ENCODE data around the gene PDE4B. TPM values are rescaled to one million over a fixed set of nuclear protein-coding genes. Genes with fewer than 3 reads are reported as not detected.
A peak's percentile ranks its signal among the peaks of the same experiment; 100 is the strongest.

PDE4B gene
- total RNA-seq, 1 donor from 2014 or later, result 7.2 TPM

GRCh38 chr1:66176012-66176715, 383.5 kb downstream of the PDE4B start:
- no peaks in the 10 kb centered on the region for H3K36me3 Mint-ChIP-seq (ENCODE audit: unreplicated experiment)
- H3K4me1 Mint-ChIP-seq (ENCODE audit: low read depth, unreplicated experiment), result peaks cover 2% of the 10 kb centered on the region
- H3K27me3 Mint-ChIP-seq (ENCODE audit: unreplicated experiment), result no peaks in the 10 kb centered on the region
- no peaks in the 10 kb centered on the region for H3K9me3 Mint-ChIP-seq (ENCODE audit: unreplicated experiment)
- no peak overlapping the region for H3K4me3 Mint-ChIP-seq (ENCODE audit: unreplicated experiment)
- H3K27ac Mint-ChIP-seq (ENCODE audit: unreplicated experiment), result peak overlapping the region; percentile 16
- no peak for TF ChIP-seq CTCF (IDR thresholded peaks at IDR 0.05; ENCODE audit: partially characterized antibody, unreplicated experiment)
- DNase-seq, result no peak

GRCh38 chr1:66176832-66177231, 384.1 kb downstream of the PDE4B start:
- Mint-ChIP-seq H3K27ac (ENCODE audit: unreplicated experiment) (no peak overlapping the region), H3K36me3 (ENCODE audit: unreplicated experiment) (no peaks in the 10 kb centered on the region), H3K4me1 (ENCODE audit: low read depth, unreplicated experiment) (peaks cover 2% of the 10 kb centered on the region), H3K9me3 (ENCODE audit: unreplicated experiment) (no peaks in the 10 kb centered on the region), H3K4me3 (ENCODE audit: unreplicated experiment) (no peak overlapping the region), H3K27me3 (ENCODE audit: unreplicated experiment) (no peaks in the 10 kb centered on the region)
- no peak for DNase-seq
- TF ChIP-seq CTCF (IDR thresholded peaks at IDR 0.05; ENCODE audit: partially characterized antibody, unreplicated experiment), result no peak

GRCh38 chr1:66177510-66177909, 384.8 kb downstream of the PDE4B start:
- DNase-seq, result no peak
- Mint-ChIP-seq H3K9me3 (ENCODE audit: unreplicated experiment) (no peaks in the 10 kb centered on the region), H3K4me3 (ENCODE audit: unreplicated experiment) (no peak overlapping the region), H3K36me3 (ENCODE audit: unreplicated experiment) (no peaks in the 10 kb centered on the region), H3K27me3 (ENCODE audit: unreplicated experiment) (no peaks in the 10 kb centered on the region), H3K4me1 (ENCODE audit: low read depth, unreplicated experiment) (peaks cover 2% of the 10 kb centered on the region), H3K27ac (ENCODE audit: unreplicated experiment) (no peak overlapping the region)
- TF ChIP-seq CTCF (IDR thresholded peaks at IDR 0.05; ENCODE audit: partially characterized antibody, unreplicated experiment), result no peak

GRCh38 chr1:66182026-66182425, 389.3 kb downstream of the PDE4B start:
- H3K27ac Mint-ChIP-seq (ENCODE audit: unreplicated experiment), result no peak overlapping the region
- H3K4me1 Mint-ChIP-seq (ENCODE audit: low read depth, unreplicated experiment), result no peaks in the 10 kb centered on the region
- no peak for DNase-seq
- no peaks in the 10 kb centered on the region for H3K9me3 Mint-ChIP-seq (ENCODE audit: unreplicated experiment)
- no peaks in the 10 kb centered on the region for H3K27me3 Mint-ChIP-seq (ENCODE audit: unreplicated experiment)
- no peaks in the 10 kb centered on the region for H3K36me3 Mint-ChIP-seq (ENCODE audit: unreplicated experiment)
- no peak overlapping the region for H3K4me3 Mint-ChIP-seq (ENCODE audit: unreplicated experiment)
- no peak for TF ChIP-seq CTCF (IDR thresholded peaks at IDR 0.05; ENCODE audit: partially characterized antibody, unreplicated experiment)

- Mint-ChIP-seq H3K4me3 (ENCODE audit: unreplicated experiment) (no peak overlapping the region), H3K9me3 (ENCODE audit: unreplicated experiment) (no peaks in the 10 kb centered on the region), H3K36me3 (ENCODE audit: unreplicated experiment) (no peaks in the 10 kb centered on the region), H3K27ac (ENCODE audit: unreplicated experiment) (no peak overlapping the region), H3K4me1 (ENCODE audit: low read depth, unreplicated experiment) (no peaks in the 10 kb centered on the region), H3K27me3 (ENCODE audit: unreplicated experiment) (no peaks in the 10 kb centered on the region)
- no peak for TF ChIP-seq CTCF (IDR thresholded peaks at IDR 0.05; ENCODE audit: partially characterized antibody, unreplicated experiment)
- no peak for DNase-seq
These were observed 390.0 kb downstream of the PDE4B start for GRCh38 chr1:66182551-66183178.

Data from glutamatergic neuron (in vitro differentiated cells).